GM23338 (cell line): Measurements from ENCODE around the gene RASSF10. TPM values are rescaled to one million over a fixed set of nuclear protein-coding genes. Genes with fewer than 3 reads are reported as not detected.

Source experiments
- ZNF114 ChIP-seq: fragments of 250-450 bp; sonication (Bioruptor Pico); IDR thresholded peaks from 2 replicates; pipeline ENCODE4 v1.5.0; 2020; ENCODE audit warnings: mild to moderate bottlenecking, moderate library complexity
- ZNF331 ChIP-seq: fragments of 250-450 bp; sonication (Bioruptor Pico); IDR thresholded peaks from 2 replicates; pipeline ENCODE4 v1.5.0; 2020; ENCODE audit warnings: low read depth, mild to moderate bottlenecking, moderate library complexity
- polyA plus RNA-seq: library from polyadenylated mRNA; unstranded; fragments of >200 nt; fragmentation: Nextera tagmentation; extraction: Ambion mirVana; gene quantifications from 2 replicates; pipeline ENCODE4 v1.2.1, GENCODE V29; 2016
- total RNA-seq: library from RNA; depleted of rRNA; stranded (reverse); fragments of >200 nt; shearing (Covaris generic); gene quantifications from 2 replicates; pipeline ENCODE4 v1.2.3, GENCODE V29; 2014
- TF ChIP-seq, protein P1 (sequence below): fragments of 250-450 bp; sonication (Bioruptor Pico); IDR thresholded peaks from 2 replicates; pipeline ENCODE4 v1.5.0; 2020; ENCODE audit warnings: mild to moderate bottlenecking, moderate library complexity
- TF ChIP-seq, protein P2 (sequence below): IDR thresholded peaks from one replicate; pipeline ENCODE4 v1.6.1; 2018; ENCODE audit warnings: antibody characterized with exemption; ENCODE audit not compliant: unreplicated experiment
- TF ChIP-seq, protein P3 (sequence below), 2 experiments: fragments of 200-600 bp in 1 of 2; sonication (generic) in 1 of 2; conservative IDR thresholded peaks; 2 replicates each; pipeline versions ENCODE4 v1.5.1 to v1.6.1; 2016 to 2017; ENCODE audit warnings: antibody characterized with exemption in 2 of 2, low read depth in 2 of 2, mild to moderate bottlenecking in 2 of 2, moderate library complexity in 1 of 2

The RASSF10 gene
- total and polyA plus RNA-seq, 2 experiments from 2014 or later: 0.13 to 1.8 TPM

GRCh38 chr11:13000116-13000515, 9.0 kb upstream of the RASSF10 start (continued):
- TF ChIP-seq, protein P1, sequence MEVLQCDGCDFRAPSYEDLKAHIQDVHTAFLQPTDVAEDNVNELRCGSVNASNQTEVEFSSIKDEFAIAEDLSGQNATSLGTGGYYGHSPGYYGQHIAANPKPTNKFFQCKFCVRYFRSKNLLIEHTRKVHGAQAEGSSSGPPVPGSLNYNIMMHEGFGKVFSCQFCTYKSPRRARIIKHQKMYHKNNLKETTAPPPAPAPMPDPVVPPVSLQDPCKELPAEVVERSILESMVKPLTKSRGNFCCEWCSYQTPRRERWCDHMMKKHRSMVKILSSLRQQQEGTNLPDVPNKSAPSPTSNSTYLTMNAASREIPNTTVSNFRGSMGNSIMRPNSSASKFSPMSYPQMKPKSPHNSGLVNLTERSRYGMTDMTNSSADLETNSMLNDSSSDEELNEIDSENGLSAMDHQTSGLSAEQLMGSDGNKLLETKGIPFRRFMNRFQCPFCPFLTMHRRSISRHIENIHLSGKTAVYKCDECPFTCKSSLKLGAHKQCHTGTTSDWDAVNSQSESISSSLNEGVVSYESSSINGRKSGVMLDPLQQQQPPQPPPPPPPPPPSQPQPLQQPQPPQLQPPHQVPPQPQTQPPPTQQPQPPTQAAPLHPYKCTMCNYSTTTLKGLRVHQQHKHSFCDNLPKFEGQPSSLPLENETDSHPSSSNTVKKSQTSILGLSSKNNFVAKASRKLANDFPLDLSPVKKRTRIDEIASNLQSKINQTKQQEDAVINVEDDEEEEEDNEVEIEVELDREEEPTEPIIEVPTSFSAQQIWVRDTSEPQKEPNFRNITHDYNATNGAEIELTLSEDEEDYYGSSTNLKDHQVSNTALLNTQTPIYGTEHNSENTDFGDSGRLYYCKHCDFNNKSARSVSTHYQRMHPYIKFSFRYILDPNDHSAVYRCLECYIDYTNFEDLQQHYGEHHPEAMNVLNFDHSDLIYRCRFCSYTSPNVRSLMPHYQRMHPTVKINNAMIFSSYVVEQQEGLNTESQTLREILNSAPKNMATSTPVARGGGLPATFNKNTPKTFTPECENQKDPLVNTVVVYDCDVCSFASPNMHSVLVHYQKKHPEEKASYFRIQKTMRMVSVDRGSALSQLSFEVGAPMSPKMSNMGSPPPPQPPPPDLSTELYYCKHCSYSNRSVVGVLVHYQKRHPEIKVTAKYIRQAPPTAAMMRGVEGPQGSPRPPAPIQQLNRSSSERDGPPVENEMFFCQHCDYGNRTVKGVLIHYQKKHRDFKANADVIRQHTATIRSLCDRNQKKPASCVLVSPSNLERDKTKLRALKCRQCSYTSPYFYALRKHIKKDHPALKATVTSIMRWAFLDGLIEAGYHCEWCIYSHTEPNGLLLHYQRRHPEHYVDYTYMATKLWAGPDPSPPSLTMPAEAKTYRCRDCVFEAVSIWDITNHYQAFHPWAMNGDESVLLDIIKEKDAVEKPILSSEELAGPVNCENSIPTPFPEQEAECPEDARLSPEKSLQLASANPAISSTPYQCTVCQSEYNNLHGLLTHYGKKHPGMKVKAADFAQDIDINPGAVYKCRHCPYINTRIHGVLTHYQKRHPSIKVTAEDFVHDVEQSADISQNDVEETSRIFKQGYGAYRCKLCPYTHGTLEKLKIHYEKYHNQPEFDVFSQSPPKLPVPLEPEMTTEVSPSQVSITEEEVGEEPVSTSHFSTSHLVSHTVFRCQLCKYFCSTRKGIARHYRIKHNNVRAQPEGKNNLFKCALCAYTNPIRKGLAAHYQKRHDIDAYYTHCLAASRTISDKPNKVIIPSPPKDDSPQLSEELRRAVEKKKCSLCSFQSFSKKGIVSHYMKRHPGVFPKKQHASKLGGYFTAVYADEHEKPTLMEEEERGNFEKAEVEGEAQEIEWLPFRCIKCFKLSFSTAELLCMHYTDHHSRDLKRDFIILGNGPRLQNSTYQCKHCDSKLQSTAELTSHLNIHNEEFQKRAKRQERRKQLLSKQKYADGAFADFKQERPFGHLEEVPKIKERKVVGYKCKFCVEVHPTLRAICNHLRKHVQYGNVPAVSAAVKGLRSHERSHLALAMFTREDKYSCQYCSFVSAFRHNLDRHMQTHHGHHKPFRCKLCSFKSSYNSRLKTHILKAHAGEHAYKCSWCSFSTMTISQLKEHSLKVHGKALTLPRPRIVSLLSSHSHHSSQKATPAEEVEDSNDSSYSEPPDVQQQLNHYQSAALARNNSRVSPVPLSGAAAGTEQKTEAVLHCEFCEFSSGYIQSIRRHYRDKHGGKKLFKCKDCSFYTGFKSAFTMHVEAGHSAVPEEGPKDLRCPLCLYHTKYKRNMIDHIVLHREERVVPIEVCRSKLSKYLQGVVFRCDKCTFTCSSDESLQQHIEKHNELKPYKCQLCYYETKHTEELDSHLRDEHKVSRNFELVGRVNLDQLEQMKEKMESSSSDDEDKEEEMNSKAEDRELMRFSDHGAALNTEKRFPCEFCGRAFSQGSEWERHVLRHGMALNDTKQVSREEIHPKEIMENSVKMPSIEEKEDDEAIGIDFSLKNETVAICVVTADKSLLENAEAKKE (CRISPR knock-in tag): no peak
- TF ChIP-seq, protein P2, sequence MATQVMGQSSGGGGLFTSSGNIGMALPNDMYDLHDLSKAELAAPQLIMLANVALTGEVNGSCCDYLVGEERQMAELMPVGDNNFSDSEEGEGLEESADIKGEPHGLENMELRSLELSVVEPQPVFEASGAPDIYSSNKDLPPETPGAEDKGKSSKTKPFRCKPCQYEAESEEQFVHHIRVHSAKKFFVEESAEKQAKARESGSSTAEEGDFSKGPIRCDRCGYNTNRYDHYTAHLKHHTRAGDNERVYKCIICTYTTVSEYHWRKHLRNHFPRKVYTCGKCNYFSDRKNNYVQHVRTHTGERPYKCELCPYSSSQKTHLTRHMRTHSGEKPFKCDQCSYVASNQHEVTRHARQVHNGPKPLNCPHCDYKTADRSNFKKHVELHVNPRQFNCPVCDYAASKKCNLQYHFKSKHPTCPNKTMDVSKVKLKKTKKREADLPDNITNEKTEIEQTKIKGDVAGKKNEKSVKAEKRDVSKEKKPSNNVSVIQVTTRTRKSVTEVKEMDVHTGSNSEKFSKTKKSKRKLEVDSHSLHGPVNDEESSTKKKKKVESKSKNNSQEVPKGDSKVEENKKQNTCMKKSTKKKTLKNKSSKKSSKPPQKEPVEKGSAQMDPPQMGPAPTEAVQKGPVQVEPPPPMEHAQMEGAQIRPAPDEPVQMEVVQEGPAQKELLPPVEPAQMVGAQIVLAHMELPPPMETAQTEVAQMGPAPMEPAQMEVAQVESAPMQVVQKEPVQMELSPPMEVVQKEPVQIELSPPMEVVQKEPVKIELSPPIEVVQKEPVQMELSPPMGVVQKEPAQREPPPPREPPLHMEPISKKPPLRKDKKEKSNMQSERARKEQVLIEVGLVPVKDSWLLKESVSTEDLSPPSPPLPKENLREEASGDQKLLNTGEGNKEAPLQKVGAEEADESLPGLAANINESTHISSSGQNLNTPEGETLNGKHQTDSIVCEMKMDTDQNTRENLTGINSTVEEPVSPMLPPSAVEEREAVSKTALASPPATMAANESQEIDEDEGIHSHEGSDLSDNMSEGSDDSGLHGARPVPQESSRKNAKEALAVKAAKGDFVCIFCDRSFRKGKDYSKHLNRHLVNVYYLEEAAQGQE: no peak
- TF ChIP-seq ZNF331: no peak
- TF ChIP-seq, protein P3, sequence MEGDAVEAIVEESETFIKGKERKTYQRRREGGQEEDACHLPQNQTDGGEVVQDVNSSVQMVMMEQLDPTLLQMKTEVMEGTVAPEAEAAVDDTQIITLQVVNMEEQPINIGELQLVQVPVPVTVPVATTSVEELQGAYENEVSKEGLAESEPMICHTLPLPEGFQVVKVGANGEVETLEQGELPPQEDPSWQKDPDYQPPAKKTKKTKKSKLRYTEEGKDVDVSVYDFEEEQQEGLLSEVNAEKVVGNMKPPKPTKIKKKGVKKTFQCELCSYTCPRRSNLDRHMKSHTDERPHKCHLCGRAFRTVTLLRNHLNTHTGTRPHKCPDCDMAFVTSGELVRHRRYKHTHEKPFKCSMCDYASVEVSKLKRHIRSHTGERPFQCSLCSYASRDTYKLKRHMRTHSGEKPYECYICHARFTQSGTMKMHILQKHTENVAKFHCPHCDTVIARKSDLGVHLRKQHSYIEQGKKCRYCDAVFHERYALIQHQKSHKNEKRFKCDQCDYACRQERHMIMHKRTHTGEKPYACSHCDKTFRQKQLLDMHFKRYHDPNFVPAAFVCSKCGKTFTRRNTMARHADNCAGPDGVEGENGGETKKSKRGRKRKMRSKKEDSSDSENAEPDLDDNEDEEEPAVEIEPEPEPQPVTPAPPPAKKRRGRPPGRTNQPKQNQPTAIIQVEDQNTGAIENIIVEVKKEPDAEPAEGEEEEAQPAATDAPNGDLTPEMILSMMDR (conservative IDR thresholded peaks at IDR 0.05; ENCODE audit: low read depth in 2 of 2): no peak
- no peak for TF ChIP-seq ZNF114
